Activated naive CD4-positive, alpha-beta T cell (primary cell): ENCODE data around the gene DEAF1.
A peak's percentile ranks its signal among the peaks of the same experiment; 100 is the strongest.
"Not testable (repeated sequence)": the region's sequence is repeated elsewhere in the genome, so short reads cannot be mapped to it uniquely, and the experiment has no call there.

Experiments
- DNase-seq, 4 experiments: peaks; one replicate each; lab custom pipeline; 2025; lab: John Stamatoyannopoulos, UW

Gene DEAF1

DNA sequence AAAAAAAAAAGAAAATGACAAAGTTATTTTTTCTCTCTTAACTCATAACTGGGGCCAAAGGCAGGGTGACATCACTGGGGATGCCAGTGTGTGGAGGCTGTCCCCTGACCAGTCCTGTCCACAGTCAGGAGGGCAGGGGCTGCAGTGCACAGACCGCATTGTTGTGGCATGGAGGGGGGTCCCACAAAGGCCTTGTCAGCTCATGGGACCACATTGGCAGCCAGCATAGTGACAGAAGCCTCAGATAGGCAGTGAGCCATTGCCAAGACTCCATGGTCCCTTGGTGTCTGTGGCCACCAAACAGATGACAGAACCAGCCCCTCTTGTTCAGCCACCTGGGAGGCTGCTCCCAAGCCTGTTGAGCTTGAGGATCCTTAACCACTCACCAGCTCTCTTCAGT is 4.7 kb upstream of the DEAF1 start:
- no peak for DNase-seq

DNA sequence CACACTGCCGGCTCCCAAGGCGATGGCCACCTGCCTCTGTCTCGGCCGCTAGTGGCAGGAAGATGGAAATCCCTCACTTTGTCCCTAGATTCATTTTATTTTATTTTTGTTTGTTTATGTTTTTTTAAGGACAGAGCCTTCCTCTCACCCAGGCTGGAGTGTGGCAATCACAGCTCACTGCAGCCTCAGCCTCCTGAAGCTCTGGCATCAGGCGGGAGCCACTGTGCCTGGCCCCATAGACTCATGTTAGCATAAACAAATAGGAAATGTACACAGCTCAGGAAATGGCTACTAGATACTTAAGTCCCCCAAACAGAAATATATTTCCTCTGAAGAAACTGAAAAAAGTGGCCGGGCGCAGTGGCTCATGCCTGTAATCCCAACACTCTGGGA is 4.1 kb upstream of the DEAF1 start:
- DNase-seq = no peak

DNA sequence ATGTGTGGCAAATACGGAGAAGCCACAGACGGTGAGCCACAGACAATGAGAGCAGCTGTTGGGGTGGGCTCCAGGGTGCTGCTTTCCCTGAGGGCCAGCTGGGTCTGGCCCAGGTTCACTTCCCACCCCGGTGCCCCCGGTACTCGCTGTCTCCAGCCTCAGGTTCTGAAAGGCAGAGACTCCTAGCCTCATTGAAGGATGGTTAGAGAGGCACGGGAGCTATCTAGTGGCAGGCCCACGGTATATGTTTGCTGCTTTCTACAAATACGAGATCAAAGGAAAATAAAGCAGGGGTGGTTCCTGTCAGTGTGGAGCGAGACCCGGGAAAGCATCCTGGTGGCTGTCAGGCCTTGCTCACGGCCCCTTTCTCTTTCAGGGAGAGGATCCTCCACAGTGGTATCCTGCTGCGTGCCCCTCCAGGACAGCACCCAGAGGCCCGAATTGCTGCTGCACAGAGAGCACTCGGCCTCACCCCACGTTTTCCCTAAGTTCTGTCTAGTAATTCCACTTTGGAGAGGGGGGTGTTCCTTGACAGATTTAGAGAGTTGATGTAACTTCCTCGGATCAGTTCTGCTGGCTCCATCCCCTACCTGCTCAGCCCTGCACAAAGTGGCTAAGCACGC is 3.6 kb upstream of the DEAF1 start:
- DNase-seq = no peak

DNA sequence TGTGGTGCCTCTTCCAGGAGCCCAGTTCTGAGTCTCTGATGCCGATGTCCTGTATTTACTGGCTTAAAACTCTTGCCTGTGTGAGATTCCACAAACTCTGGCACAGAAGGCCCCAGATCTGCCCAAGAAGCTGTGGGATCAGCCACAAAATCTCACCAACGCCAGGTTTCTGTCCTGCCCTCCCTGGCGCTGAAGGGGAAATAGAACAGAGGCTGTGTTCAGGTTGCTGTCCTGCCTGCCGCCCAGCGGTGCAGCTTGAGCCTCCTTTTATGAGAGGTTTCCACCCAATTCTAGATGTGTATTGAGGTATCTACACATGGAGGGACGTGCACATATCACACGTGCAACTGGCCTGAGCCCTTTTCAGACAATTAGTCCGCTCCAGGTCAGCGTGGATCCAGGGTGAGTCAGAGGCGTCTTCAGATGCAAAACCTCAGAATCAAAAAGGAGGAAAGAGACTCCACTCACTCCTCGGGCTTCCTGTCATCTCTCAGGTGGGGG is 2.8 kb upstream of the DEAF1 start:
- DNase-seq = no peak

DNA sequence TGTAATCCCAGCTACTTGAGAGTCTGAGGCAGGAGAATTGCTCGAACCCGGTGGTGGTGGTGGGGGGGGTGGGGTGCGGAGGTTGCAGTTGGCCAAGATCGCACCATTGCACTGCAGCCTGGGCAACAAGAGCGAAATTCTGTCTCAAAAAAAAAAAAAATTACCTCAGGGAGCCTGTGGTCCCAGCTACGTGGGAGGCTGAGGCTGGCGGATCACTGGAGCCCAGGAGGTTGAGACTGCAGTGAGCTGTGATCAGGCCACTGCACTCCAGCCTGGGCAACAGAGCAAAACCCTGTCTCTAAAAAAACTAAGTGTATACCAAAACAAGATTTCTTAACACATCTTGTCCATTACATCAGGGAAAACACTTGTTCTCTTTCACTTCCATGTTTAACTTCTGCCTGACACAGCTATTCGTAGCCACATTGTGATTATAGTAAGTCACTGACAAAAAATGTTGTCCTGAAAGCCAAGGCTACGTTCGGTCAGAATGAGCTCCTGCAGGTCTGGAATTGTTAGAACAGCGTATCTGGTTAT is 2.0 kb upstream of the DEAF1 start:
- no peak for DNase-seq

DNA sequence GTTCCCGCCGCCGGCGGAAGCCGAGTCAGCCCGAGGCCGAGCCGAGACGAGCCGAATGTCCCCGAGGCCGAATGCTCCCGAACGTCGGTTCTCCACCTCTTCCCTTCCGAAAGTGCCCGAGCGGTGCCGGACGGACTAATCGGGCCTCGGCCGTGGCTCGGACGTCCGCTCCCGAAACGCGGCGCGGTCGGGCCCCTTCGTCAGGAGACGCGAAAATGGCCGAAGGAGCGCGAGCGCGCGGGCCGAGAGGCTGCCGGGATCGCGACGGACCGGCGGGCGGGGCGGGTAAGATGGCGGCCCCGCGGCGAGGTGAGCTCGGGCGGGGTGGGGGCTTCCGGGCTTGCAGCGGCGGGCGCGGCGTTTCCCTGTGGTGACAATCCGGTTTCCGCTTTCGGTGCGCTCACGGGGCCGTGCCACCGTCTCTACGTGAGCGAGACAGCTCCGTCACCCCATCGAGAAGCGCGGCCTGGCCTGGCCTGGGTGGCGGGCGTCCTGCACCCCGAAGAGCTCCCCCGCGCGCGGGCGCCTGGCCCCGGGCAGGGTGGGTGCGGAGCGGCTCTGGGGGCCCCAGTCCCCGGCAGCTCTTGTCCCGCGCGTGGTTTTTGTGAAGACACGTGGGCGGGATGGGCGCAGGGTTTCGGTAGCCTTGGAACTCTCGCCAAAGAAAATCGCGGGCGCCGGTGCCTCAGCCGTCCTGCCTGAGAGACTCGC is 671 bp upstream of the DEAF1 start, which contains the start of gene TMEM80:
TMEM80 (plus strand) TSS at position 279 of the 711 bp plus-strand sequence; CDS start at position 291, 12 bp downstream.
- DNase-seq = peak; percentile 86 to 97 (median 96)

DNA sequence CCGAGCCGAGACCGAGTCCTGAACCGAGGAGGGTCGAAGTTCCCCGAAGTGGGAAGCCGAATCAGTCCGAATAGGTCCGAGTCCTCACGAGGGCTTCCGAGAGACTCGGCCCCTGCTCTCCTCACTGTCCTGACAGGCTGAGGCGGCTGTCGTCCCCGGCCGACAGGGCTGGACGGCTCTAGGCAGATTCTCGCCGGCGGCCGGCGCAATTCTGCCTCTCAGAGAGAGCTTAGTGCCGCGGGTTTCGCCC is 191 bp upstream of the DEAF1 start:
- no peak for DNase-seq

DNA sequence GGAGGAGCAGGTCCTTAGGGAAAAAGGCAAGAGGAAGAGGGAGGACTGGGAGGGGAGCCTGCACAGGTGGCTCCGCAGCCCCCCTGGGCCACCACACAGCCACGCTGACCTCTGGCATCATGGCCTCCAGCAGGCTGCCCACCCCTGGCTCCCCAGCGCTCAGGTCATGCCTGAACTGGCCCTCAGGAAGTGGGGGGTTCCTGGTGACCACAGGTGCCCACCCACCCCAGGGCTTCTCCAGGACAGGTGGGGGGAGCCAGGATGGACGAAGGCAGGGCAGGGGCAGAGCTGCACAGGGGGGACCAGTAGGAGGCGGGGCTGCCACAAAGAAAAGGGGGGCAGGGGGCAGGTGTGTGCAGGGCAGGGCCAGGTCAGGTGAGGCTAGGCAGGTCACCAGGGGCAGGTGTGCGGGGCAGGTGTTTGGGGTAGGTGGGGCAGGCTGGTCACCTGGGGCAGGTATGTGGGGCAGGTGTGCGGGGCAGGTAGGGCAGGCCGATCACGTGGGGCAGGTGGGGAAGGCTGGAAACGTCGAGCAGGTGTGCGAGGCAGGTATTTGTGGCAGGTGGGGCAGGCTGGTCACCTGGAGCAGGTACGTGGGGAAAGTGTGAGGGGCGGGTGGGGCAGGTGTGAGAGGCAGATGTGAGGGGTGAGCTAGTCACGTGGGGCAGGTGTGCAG is 997 bp downstream of the DEAF1 start:
- no peak for DNase-seq

DNA sequence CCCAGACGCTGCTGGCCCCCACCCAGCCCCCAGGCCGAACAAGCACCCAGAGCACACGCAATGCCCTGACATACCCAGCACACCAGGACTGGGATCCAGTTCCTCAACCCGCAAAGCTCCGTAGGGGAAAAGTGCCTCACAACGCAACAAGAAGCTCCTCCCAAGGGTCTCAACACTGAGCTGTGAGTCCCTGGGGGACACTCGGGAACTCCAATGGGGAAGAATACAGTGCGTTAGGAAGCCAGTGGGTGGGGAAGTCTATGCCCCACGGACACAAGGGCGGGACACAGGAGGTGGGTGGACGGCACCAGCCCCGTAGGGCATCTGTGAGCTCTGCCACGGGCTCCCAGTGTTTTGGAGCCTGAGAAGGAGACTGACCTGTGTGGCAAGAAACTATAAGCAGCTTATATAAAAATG is 1.6 kb downstream of the DEAF1 start:
- DNase-seq = no peak

DNA sequence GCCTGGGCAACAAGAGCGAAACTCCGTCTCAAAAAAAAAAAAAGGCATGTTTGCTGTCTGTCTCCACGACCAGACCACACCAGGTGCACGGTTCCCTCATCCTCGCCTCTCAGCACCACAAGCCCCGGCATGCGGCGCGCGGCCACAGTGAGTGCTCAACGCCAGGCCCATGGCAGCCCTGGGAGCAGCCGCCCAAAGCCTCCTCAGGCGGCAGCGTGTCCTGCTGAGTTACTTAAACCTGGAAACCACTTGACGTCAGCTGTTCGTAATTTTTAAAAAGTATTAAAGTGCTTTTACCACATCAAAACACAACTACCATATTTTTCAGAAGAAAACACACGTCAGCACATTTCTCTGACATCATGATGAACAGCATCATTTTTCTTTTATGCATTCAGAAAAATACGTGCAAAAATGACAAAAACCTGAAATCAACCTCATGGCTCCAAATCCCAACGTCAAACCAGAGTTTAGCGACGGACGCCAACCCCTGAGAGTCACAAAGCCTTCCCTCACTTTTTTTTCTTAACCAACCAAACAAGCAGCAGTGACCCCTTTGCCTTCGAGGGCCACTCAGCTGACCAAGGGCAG is 2.1 kb downstream of the DEAF1 start:
- DNase-seq = peak in 1 of 4 experiments; percentile 51

DNA sequence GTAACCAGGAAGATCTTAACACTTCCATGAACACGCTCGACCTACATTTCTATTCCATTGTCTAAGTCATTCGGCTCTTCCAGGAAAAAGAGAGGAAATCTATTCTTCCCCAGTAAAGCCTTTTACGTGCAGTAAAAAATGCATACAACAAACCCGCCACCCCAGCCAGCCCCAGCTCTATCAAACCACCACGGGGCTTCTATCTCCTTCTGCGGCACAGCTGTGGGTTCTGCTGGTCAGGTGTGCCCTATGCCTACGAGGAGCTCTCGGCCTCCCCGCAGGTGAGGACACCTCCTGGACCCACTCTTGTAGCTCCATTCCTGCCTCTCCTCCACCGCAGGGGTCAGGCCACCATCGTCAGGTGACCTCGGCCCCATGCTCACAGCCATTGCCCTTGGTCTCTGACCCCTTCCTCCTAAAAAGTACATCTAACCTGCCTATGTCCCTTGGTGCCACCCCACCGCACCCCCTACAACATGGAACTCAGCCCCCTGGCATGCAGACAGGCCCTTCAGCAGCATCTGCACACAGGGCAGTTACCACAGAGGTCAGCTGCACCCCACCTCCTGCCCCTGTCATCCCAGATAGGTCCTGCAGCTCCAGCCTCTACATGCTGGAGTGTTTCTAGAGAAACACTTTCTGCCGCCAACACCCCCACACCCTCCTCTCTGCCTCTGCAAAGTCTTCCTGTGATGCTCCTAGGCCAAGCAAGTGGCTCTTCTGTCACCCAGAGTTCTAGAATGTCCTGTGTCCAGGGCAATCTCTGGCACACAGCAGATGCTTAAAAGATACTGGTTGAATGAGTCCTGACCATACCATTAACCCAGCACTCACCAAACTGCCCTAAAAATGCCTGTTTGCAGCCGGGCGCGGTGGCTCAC is 3.1 kb downstream of the DEAF1 start:
- no peak for DNase-seq

DNA sequence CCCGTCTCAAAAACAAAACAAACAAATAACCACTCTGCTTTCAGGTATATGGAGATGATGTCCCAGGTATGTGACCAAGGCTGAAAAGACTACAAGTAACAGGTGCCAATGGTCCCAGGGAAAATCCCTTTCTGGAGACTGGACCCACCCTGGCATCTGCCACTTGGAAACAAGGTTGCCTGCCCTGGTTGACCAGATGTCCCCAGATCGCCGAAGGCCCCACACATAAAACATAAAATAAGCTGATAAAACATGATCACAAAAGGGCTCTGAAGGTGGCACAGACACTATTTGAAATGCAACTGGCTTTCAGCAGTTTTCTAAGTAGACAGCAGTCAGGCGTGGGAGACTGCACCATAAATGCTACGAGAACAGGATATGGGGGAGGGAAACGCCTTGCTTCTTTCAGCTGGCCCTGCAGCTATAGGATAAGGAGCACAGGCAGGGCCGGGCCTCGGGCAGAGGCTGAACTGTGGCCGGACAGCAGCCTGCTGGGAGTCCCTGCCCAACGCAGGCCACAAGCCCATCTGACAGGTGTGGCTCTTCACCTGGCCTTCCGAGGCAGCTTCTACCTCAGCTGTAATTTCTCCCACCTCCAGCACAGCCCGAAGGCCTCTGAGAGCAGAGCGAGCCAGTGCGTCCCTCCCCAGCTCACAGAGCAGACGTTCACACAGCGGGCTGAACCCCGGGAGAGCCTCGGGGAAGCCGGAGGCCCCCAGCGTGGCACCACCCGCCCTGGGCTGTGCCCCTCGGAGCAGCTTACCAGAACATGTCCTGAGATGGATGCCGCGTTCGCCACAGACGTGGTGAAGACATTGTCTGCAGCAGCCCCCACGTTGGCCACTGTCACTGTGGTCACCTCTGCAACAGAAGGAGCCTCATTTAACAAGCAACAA is 4.0 kb downstream of the DEAF1 start:
- no peak for DNase-seq

DNA sequence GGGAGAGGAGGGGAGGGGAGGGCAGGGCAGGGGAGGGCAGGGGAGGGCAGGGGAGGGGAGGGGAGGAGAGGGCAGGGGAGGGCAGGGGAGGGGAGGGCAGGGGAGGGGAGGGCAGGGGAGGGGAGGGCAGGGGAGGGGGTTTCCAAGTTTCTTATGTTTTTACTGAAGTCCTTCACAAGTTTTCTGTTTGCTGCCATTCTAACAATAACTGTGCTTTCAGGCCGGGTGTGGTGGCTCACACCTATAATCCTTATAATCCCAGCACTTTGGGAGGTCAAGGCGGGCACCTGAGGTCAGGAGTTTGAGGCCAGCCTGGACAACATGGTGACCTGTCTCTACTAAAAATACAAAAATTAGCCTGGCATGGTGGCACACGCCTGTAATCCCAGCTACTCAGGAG is 4.8 kb downstream of the DEAF1 start:
- not testable (repeated sequence) for DNase-seq

DNA sequence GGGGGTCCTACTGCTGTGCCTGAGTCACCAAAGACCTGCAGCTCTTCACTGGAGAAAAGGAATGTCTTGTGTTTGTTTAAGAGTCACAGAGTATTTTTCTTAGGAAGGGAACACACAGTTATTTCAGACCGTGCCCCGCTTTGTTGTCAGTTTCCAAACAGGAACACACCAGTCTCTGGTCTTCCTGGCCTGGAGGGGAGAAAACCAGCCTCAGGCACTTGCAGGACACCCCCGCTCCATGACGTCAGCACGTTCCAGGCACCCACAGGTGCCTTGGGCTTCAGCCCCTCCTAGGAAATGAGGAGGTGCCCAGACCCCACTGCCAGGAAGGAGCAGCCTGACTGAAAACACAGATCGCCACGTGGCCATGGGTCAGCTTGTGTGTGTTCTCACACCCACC is 5.4 kb downstream of the DEAF1 start:
- no peak for DNase-seq

DNA sequence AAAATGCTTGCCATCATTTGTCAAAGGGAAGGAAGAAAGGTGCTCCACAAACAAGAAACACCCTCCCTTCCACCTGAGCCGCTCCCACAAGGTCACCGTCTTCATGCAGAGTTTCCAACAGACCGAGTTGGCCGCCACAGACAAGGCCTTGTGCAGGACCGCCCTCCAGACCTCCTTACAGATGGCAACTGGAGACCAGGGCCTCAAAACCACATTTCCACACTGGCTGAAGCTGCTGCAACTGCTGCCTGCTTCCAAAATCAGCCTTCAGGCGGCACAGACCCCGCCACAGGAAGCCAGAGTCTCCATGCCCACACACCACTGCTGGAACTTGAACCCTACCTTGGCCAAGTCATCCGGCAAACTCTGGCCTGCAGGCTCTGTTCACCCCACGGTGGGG is 6.3 kb downstream of the DEAF1 start:
- DNase-seq = no peak

DNA sequence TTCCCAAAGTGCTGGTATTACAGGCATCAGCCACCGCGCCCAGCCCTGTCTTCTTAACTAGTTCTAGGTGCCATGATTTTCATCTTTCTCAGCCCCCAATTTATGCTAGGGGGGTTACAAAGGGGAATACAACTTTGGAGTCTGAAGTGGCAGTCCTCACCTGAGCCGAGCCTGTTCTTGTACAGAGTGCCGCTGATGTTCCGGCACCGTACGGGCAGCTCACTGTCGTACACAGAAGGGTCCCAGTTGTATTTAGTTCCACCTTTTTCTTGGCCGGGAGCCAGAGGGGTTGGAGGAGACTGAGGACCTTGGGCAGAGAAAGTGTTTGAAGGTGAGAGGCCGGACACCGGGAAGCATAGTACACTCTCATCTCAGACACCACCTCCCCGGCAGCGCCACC is 7.3 kb downstream of the DEAF1 start:
- DNase-seq = no peak

DNA sequence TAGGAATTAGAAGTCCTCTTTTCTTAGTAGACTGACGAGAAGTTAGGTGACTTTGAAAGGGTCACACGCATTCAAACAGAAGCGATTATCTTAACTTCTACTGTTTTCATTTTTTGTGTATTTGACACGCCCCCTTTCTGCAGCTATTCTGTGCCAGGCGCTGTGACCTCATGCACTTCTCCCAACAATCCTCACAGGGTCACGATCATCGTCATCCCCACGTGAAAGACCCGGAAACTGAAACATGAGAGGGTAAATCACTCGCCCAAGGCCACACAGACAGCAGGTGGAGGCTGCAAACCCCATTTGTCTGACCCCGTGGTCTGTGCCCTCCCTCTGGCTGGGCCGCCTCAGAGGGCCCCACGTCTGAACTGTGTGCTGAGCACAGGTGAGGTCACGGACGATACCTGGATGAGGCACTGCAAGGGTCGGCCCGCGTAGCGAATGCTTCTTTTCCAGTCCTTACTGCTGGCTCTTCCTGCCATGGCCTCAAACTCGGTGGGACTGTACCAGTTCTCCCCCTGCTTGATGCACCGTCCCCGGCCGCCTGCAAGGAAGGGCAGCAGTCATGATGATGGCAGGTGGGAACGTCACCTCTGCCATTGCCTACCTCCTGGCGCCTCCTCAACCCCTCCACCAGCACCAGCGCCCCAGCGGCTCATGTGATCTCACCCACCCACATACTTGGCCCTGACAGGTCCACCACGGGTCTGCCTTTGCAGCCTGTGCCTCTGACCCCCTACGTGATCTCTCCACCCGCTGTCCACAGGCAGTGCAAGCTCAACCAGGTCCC is 8.4 kb downstream of the DEAF1 start:
- no peak for DNase-seq

DNA sequence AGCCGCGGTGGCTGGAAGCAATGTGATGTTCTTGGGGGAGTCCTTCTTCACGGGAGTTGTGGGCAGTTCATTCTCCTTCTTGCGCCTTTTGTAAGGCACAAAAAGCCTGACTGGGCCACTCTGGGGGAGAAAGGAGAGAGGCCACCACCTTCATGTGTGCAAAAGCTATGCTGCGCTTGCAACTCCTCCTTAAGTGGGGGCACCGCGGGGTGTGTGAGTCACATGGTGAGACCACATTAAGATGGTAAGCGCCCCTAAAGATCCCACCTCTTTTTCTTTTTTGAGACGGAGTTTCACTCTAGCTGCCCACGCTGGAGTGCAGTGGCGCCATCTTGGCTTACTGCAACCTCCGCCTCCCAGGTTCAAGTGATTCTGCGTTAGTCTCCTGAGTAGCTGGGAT is 14.1 kb downstream of the DEAF1 start:
- DNase-seq = no peak

DNA sequence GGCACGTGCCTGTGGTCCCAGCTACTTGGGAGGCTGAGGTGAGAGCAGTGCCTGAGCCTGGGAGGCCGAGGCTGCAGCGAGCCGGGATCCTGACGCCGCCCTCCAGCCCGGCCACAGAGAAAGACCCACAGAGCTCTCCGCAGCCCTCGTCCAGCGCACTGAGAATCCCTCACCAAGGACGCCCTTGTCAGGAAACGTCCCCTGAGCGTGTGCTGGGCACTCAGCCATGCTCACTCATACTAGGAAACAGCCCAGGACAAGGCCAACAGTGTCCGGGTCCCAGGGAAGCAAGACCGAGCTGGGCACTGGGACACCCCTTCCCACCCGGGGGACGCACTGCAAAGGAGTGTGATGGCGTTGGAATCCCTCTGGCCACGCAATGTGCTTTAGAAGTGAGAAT is 14.5 kb downstream of the DEAF1 start:
- DNase-seq = no peak
